Measurements from ENCODE around the gene DACH1.

DNA sequence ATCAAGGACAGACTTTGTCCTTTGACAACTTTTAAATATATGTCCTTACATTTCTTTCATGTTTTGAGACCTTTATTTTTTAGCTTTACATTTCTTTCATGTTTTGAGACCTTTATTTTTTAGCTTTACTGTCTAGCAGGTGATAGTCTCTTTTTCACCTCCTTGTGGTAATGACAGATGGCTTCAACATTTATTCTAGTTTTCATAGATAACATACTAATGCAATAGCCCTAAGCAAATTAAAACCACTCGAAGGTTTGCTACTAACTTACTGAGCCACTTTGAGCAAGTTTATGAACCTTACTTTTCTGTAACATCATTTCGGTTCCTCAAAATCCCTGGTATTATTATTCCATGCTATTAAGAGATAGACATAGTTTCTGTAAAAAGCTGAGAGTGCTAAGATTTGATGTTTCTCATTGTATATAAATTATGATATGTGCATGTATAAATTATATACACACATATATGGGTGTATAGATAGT lies 4.5 kb downstream of the DACH1 start:
- no peak for TF ChIP-seq POLR2A (IDR thresholded peaks at IDR 0.05)
- TF ChIP-seq CTCF (IDR thresholded peaks at IDR 0.05) = no peak
